GM18517 (cell line): ENCODE measurements around the gene HES5.

ENCODE experiments used
- ATAC-seq: cut with Tn5 transposase; IDR thresholded peaks from one replicate; pipeline ENCODE4 v1.9.1; 2021; ENCODE audit warnings: mild to moderate bottlenecking, moderate library complexity; ENCODE audit not compliant: unreplicated experiment

Gene HES5

GRCh38 chr1:2517966-2518365 lies 12.1 kb downstream of the HES5 start:
- no peak for ATAC-seq

- ATAC-seq = no peak
These were observed 13.1 kb downstream of the HES5 start for GRCh38 chr1:2516946-2517345.

GRCh38 chr1:2516124-2516523 lies 13.9 kb downstream of the HES5 start:
- ATAC-seq = no peak

- no peak for ATAC-seq
These were observed 14.3 kb downstream of the HES5 start for GRCh38 chr1:2515763-2516080.

GRCh38 chr1:2514863-2515762 lies 14.9 kb downstream of the HES5 start:
- no peak for ATAC-seq

GRCh38 chr1:2513939-2514652 lies 16.0 kb downstream of the HES5 start:
- ATAC-seq = no peak

- ATAC-seq = no peak
These were observed 17.1 kb downstream of the HES5 start for GRCh38 chr1:2512862-2513421.

- ATAC-seq = no peak
These were observed 19.5 kb downstream of the HES5 start for GRCh38 chr1:2510366-2511155.

GRCh38 chr1:2509589-2509988 lies 20.5 kb downstream of the HES5 start:
- ATAC-seq = no peak

- ATAC-seq = no peak
These were observed 21.3 kb downstream of the HES5 start for GRCh38 chr1:2508751-2509150.

- ATAC-seq = no peak
These were observed 21.9 kb downstream of the HES5 start for GRCh38 chr1:2508180-2508579.

GRCh38 chr1:2507744-2508155 lies 22.3 kb downstream of the HES5 start:
- no peak for ATAC-seq

- ATAC-seq = no peak
These were observed 23.0 kb downstream of the HES5 start for GRCh38 chr1:2506901-2507565.

GRCh38 chr1:2506007-2506860 lies 23.8 kb downstream of the HES5 start:
- no peak for ATAC-seq

GRCh38 chr1:2505461-2505994 lies 24.5 kb downstream of the HES5 start:
- ATAC-seq = no peak

GRCh38 chr1:2504949-2505272 lies 25.2 kb downstream of the HES5 start:
- ATAC-seq = no peak

- no peak for ATAC-seq
These were observed 25.7 kb downstream of the HES5 start for GRCh38 chr1:2504225-2504948.

GRCh38 chr1:2503554-2504224 lies 26.4 kb downstream of the HES5 start:
- no peak for ATAC-seq
